MM.1S (cell line): ENCODE data around the gene MIA2.
"Not testable (repeated sequence)": the region's sequence is repeated elsewhere in the genome, so short reads cannot be mapped to it uniquely, and the experiment has no call there.

Source experiments
- DNase-seq: peaks from one replicate; pipeline ENCODE4 v3.0.0-alpha.2; 2015
- H2AFZ ChIP-seq: fragments of 300-600 bp; sonication (generic); 2 replicates; pipeline ENCODE4 v1.6.0; 2016; ENCODE audit warnings: antibody characterized with exemption, low read length
- H3F3A ChIP-seq: fragments of 300-600 bp; sonication (generic); 2 replicates; pipeline ENCODE4 v1.6.1; 2016; ENCODE audit warnings: mild to moderate bottlenecking, antibody characterized with exemption, low read length, moderate library complexity, mixed read lengths; ENCODE audit not compliant: insufficient read depth
- H3K27ac ChIP-seq: fragments of 300-600 bp; sonication (generic); 2 replicates; pipeline ENCODE4 v1.5.1; 2016; ENCODE audit warnings: mild to moderate bottlenecking, low read length
- H3K27me3 ChIP-seq: fragments of 300-600 bp; sonication (generic); replicated peaks from 2 replicates; pipeline ENCODE4 v1.6.0; 2016; ENCODE audit warnings: low read length; ENCODE audit not compliant: insufficient read depth
- H3K36me3 ChIP-seq: fragments of 300-600 bp; sonication (generic); replicated peaks from 2 replicates; pipeline ENCODE4 v1.6.1; 2016; ENCODE audit warnings: mild to moderate bottlenecking, low read length, mixed read lengths; ENCODE audit not compliant: insufficient read depth
- H3K4me1 ChIP-seq: fragments of 300-600 bp; sonication (generic); 2 replicates; pipeline ENCODE4 v1.6.1; 2016; ENCODE audit warnings: low read length, mixed read lengths
- H3K4me2 ChIP-seq: fragments of 300-600 bp; sonication (generic); 2 replicates; pipeline ENCODE4 v1.6.0; 2016; ENCODE audit warnings: low read depth, low read length
- H3K4me3 ChIP-seq: fragments of 300-600 bp; sonication (generic); 2 replicates; pipeline ENCODE4 v1.5.1; 2016; ENCODE audit warnings: low read length, mixed read lengths
- H3K79me2 ChIP-seq: fragments of 300-600 bp; sonication (generic); 2 replicates; pipeline ENCODE4 v1.6.1; 2016; ENCODE audit warnings: mixed run types, low read length, mixed read lengths
- H3K9ac ChIP-seq: fragments of 300-600 bp; sonication (generic); 2 replicates; pipeline ENCODE4 v1.6.1; 2016; ENCODE audit warnings: low read length, mixed read lengths
- H3K9me2 ChIP-seq: fragments of 300-600 bp; sonication (generic); replicated peaks from 2 replicates; pipeline ENCODE4 v1.6.1; 2016; ENCODE audit warnings: mild to moderate bottlenecking, low read length, mixed read lengths; ENCODE audit not compliant: insufficient read depth
- H3K9me3 ChIP-seq: fragments of 300-600 bp; sonication (generic); replicated peaks from 2 replicates; pipeline ENCODE4 v1.6.1; 2016; ENCODE audit warnings: mild to moderate bottlenecking, low read length, mixed read lengths; ENCODE audit not compliant: insufficient read depth
- H4K20me1 ChIP-seq: fragments of 300-600 bp; sonication (generic); 2 replicates; pipeline ENCODE4 v1.6.1; 2016; ENCODE audit warnings: mild to moderate bottlenecking, low read length, moderate library complexity, mixed read lengths; ENCODE audit not compliant: insufficient read depth
- CTCF ChIP-seq: fragments of 300-600 bp; sonication (generic); IDR thresholded peaks from 2 replicates; pipeline ENCODE4 v1.5.1; 2016; ENCODE audit warnings: antibody characterized with exemption, low read length, mixed read lengths
- EZH2 ChIP-seq: fragments of 300-600 bp; sonication (generic); optimal IDR thresholded peaks from 2 replicates; pipeline ENCODE3; 2017; ENCODE audit warnings: low read depth, mild to moderate bottlenecking, antibody characterized with exemption, low read length, mixed read lengths
- EZH2phosphoT487 ChIP-seq: fragments of 300-600 bp; sonication (generic); IDR thresholded peaks from 2 replicates; pipeline ENCODE4 v1.6.1; 2018; ENCODE audit warnings: antibody characterized with exemption, low read length

MIA2 gene

GRCh38 chr14:39322807-39323206, 89.1 kb downstream of the MIA2 start:
- H4K20me1 ChIP-seq = no peaks in the 10 kb centered on the region
- no peak overlapping the region for H3K4me2 ChIP-seq
- H3K9me3 ChIP-seq = no peaks in the 10 kb centered on the region
- H3F3A ChIP-seq = no peaks in the 10 kb centered on the region
- no peaks in the 10 kb centered on the region for H3K4me1 ChIP-seq
- H2AFZ ChIP-seq = no peak overlapping the region
- no peak overlapping the region for H3K4me3 ChIP-seq
- H3K27ac ChIP-seq = no peak overlapping the region
- no peak for DNase-seq
- no peak overlapping the region for H3K9ac ChIP-seq
- H3K79me2 ChIP-seq = no peaks in the 10 kb centered on the region
- H3K27me3 ChIP-seq = no peaks in the 10 kb centered on the region
- H3K36me3 ChIP-seq = no peaks in the 10 kb centered on the region
- TF ChIP-seq CTCF (no peak), EZH2 (no peak), EZH2phosphoT487 (no peak)
- no peaks in the 10 kb centered on the region for H3K9me2 ChIP-seq

DNA sequence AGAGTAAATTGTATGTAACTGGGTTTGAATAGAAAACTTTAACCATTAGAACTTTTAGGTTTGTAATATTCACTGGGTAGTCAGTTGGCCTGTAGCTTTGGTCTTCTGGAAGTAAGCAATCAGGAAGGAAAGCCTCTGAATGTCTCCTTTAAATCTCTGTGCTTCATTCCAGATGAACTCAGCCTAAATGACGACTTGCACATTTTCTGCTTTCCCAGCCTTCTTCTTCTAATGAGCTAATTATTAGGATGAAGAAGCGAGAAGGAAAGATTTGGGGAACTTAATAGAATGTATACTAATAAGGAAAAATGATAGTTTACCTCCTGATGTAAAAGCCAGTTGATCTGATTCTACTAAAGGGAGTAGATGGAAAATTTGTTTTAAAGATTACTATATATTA, 90.4 kb downstream of the MIA2 start:
- H3K4me3 ChIP-seq = no peak overlapping the region
- no peaks in the 10 kb centered on the region for H3K9me2 ChIP-seq
- no peaks in the 10 kb centered on the region for H3K4me1 ChIP-seq
- no peaks in the 10 kb centered on the region for H3K79me2 ChIP-seq
- H3K9ac ChIP-seq = no peak overlapping the region
- no peaks in the 10 kb centered on the region for H3K27me3 ChIP-seq
- no peaks in the 10 kb centered on the region for H3K9me3 ChIP-seq
- H3K27ac ChIP-seq = no peak overlapping the region
- no peak overlapping the region for H2AFZ ChIP-seq
- H3K4me2 ChIP-seq = no peak overlapping the region
- TF ChIP-seq CTCF = no peak
- no peak for TF ChIP-seq EZH2
- TF ChIP-seq EZH2phosphoT487 = no peak
- H4K20me1 ChIP-seq = no peaks in the 10 kb centered on the region
- H3F3A ChIP-seq = no peaks in the 10 kb centered on the region
- no peaks in the 10 kb centered on the region for H3K36me3 ChIP-seq
- no peak for DNase-seq

- no peaks in the 10 kb centered on the region for H4K20me1 ChIP-seq
- H3K4me2 ChIP-seq = no peak overlapping the region
- no peak overlapping the region for H2AFZ ChIP-seq
- no peak overlapping the region for H3K9ac ChIP-seq
- no peak for DNase-seq
- no peak overlapping the region for H3K27ac ChIP-seq
- H3K9me3 ChIP-seq = no peaks in the 10 kb centered on the region
- H3K4me1 ChIP-seq = no peaks in the 10 kb centered on the region
- H3K4me3 ChIP-seq = no peak overlapping the region
- no peaks in the 10 kb centered on the region for H3K9me2 ChIP-seq
- H3F3A ChIP-seq = no peaks in the 10 kb centered on the region
- TF ChIP-seq EZH2phosphoT487 (no peak), EZH2 (no peak), CTCF (no peak)
- no peaks in the 10 kb centered on the region for H3K36me3 ChIP-seq
- no peaks in the 10 kb centered on the region for H3K27me3 ChIP-seq
- H3K79me2 ChIP-seq = no peaks in the 10 kb centered on the region
These were observed 105.3 kb downstream of the MIA2 start for GRCh38 chr14:39339003-39339402.

- H3K9ac ChIP-seq, H2AFZ ChIP-seq, H3K27me3 ChIP-seq, H3F3A ChIP-seq, H3K4me1 ChIP-seq, H3K27ac ChIP-seq, DNase-seq, H3K4me2 ChIP-seq, H4K20me1 ChIP-seq, H3K9me3 ChIP-seq, H3K79me2 ChIP-seq, H3K9me2 ChIP-seq, H3K36me3 ChIP-seq, H3K4me3 ChIP-seq: not testable (repeated sequence)
These were observed 107.4 kb downstream of the MIA2 start for GRCh38 chr14:39341126-39341525.
